Measurements from ENCODE around the gene RAB9B. TPM values are rescaled to one million over a fixed set of nuclear protein-coding genes. Genes with fewer than 3 reads are reported as not detected.
A peak's percentile ranks its signal among the peaks of the same experiment; 100 is the strongest.

Gene RAB9B
- total RNA-seq, 1 experiment from 2014 or later: 0.62 TPM

DNA sequence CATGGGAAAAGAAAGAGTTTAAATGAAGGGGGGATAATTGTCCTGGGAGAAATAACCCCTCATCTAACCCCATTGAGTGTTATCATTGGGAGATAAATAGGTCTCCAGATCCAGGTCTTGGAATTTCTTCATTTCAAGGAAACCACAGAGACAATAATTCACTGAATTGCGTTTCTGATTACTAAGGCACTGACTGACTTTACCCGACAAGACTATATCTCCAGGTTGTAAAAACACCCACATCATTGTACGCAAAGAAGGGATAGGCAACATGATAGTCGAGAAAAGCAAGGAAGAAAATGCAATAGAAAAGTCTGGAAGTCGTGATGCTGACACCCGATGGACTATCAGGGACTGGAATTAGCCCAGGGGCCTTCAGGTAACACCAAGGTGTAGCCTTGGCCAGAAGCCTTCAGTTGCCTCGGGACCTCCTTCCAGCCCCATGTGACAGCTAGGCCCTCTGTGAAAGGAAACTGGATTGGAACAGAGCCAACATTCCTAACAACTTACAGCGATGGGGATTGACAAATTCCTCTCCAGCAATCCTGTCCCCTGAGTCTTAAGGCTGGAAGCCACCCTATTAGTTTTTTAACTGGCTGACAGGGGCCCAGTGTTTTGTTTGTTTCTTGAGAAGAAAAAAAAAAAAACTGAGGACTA, 46.5 kb upstream of the RAB9B start:
- no peak for ATAC-seq
- in situ Hi-C loops (cut with HindIII; ENCODE audit: low pct_unique_long_range_greater_than_20kb, low sequenced_read_pairs) (no loop called here), intact Hi-C loops (cut with micrococcal nuclease; ENCODE audit: unreplicated experiment) (no loop called here)
- no peak overlapping the region for H3K27ac ChIP-seq (ENCODE audit: low read length)
- no peak overlapping the region for H3K4me3 ChIP-seq (ENCODE audit: low read depth in 2 of 2, low read length in 2 of 2)
- peak; percentile 24 for DNase-seq (ENCODE audit: low read depth, low spot score)
- no peaks in the 10 kb centered on the region for H3K27me3 ChIP-seq (ENCODE audit: control insufficient read depth, insufficient read depth, low read length)
- TF ChIP-seq TCF7L2 (IDR thresholded peaks at IDR 0.05; ENCODE audit: low read depth, low read length) (no peak), POLR2AphosphoS5 (IDR thresholded peaks at IDR 0.05; ENCODE audit: low read depth, low read length) (no peak), SIN3A (IDR thresholded peaks at IDR 0.05; ENCODE audit: borderline replicate concordance, insufficient read depth, low read depth, low read length) (no peak)
- TF ChIP-seq, protein P1, sequence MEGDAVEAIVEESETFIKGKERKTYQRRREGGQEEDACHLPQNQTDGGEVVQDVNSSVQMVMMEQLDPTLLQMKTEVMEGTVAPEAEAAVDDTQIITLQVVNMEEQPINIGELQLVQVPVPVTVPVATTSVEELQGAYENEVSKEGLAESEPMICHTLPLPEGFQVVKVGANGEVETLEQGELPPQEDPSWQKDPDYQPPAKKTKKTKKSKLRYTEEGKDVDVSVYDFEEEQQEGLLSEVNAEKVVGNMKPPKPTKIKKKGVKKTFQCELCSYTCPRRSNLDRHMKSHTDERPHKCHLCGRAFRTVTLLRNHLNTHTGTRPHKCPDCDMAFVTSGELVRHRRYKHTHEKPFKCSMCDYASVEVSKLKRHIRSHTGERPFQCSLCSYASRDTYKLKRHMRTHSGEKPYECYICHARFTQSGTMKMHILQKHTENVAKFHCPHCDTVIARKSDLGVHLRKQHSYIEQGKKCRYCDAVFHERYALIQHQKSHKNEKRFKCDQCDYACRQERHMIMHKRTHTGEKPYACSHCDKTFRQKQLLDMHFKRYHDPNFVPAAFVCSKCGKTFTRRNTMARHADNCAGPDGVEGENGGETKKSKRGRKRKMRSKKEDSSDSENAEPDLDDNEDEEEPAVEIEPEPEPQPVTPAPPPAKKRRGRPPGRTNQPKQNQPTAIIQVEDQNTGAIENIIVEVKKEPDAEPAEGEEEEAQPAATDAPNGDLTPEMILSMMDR (IDR thresholded peaks at IDR 0.05): no peak
- TF ChIP-seq, protein P2, sequence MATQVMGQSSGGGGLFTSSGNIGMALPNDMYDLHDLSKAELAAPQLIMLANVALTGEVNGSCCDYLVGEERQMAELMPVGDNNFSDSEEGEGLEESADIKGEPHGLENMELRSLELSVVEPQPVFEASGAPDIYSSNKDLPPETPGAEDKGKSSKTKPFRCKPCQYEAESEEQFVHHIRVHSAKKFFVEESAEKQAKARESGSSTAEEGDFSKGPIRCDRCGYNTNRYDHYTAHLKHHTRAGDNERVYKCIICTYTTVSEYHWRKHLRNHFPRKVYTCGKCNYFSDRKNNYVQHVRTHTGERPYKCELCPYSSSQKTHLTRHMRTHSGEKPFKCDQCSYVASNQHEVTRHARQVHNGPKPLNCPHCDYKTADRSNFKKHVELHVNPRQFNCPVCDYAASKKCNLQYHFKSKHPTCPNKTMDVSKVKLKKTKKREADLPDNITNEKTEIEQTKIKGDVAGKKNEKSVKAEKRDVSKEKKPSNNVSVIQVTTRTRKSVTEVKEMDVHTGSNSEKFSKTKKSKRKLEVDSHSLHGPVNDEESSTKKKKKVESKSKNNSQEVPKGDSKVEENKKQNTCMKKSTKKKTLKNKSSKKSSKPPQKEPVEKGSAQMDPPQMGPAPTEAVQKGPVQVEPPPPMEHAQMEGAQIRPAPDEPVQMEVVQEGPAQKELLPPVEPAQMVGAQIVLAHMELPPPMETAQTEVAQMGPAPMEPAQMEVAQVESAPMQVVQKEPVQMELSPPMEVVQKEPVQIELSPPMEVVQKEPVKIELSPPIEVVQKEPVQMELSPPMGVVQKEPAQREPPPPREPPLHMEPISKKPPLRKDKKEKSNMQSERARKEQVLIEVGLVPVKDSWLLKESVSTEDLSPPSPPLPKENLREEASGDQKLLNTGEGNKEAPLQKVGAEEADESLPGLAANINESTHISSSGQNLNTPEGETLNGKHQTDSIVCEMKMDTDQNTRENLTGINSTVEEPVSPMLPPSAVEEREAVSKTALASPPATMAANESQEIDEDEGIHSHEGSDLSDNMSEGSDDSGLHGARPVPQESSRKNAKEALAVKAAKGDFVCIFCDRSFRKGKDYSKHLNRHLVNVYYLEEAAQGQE (IDR thresholded peaks at IDR 0.05; ENCODE audit: insufficient read depth in 1 of 2, low read depth in 2 of 2, low read length in 1 of 2): no peak
- no peaks in the 10 kb centered on the region for H3K36me3 ChIP-seq (ENCODE audit: control insufficient read depth, insufficient read depth, low read length)
- POLR2A ChIA-PET: no interaction called here
- no peaks in the 10 kb centered on the region; the same call in 1 of the 2 replicates for H3K4me1 ChIP-seq (ENCODE audit: control insufficient read depth, insufficient read depth, low read length)
- no TSS peak for BruUV-seq (replicated peaks)
- CTCF ChIA-PET: no interaction called here
- H3K9me3 ChIP-seq (ENCODE audit: control insufficient read depth, insufficient read depth, low read depth, low read length): no peaks in the 10 kb centered on the region

DNA sequence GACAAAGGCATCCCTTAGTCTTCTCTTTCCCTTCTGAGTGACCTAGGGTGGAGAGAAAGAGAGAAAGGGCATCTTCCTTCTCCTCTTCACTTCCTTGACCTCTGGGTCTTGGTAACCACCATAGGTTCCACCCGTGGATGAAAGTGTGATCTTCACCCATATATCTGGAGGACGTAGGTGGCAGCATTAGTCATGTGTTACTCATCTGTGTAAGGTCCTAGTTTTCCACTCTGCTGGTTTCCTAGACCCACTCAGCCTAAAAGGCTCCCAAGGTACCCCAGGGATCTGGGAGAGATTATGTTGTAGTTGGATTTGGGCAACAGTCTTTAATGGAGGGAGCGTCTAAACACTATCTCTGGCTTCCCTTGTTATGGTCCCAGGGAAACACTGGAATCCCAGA, 45.5 kb upstream of the RAB9B start:
- in situ Hi-C loops (cut with HindIII; ENCODE audit: low pct_unique_long_range_greater_than_20kb, low sequenced_read_pairs) (no loop called here), intact Hi-C loops (cut with micrococcal nuclease; ENCODE audit: unreplicated experiment) (no loop called here)
- H3K4me3 ChIP-seq (ENCODE audit: low read depth in 2 of 2, low read length in 2 of 2): no peak overlapping the region
- ATAC-seq (no peak), DNase-seq (ENCODE audit: low read depth, low spot score) (no peak)
- no peaks in the 10 kb centered on the region for H3K27me3 ChIP-seq (ENCODE audit: control insufficient read depth, insufficient read depth, low read length)
- H3K36me3 ChIP-seq (ENCODE audit: control insufficient read depth, insufficient read depth, low read length): no peaks in the 10 kb centered on the region
- no peak overlapping the region for H3K27ac ChIP-seq (ENCODE audit: low read length)
- TF ChIP-seq TCF7L2 (IDR thresholded peaks at IDR 0.05; ENCODE audit: low read depth, low read length) (no peak), POLR2AphosphoS5 (IDR thresholded peaks at IDR 0.05; ENCODE audit: low read depth, low read length) (no peak), SIN3A (IDR thresholded peaks at IDR 0.05; ENCODE audit: borderline replicate concordance, insufficient read depth, low read depth, low read length) (no peak)
- TF ChIP-seq, protein P2 (IDR thresholded peaks at IDR 0.05; ENCODE audit: insufficient read depth in 1 of 2, low read depth in 2 of 2, low read length in 1 of 2): no peak
- TF ChIP-seq, protein P1 (IDR thresholded peaks at IDR 0.05): no peak
- no peaks in the 10 kb centered on the region for H3K9me3 ChIP-seq (ENCODE audit: control insufficient read depth, insufficient read depth, low read depth, low read length)
- POLR2A ChIA-PET: no interaction called here
- no TSS peak for BruUV-seq (replicated peaks)
- CTCF ChIA-PET: no interaction called here
- no peaks in the 10 kb centered on the region; the same call in 1 of the 2 replicates for H3K4me1 ChIP-seq (ENCODE audit: control insufficient read depth, insufficient read depth, low read length)
